WI38 (cell line): ENCODE measurements around the gene SOBP.

ENCODE experiments used
- H3K4me3 ChIP-seq: 2 replicates; pipeline ENCODE4 v1.5.1; 2011; ENCODE audit warnings: low read depth, mild to moderate bottlenecking, control low read depth, low read length
- CTCF ChIP-seq: IDR thresholded peaks from 2 replicates; pipeline ENCODE4 v1.5.1; 2012; ENCODE audit warnings: low read depth, mild to moderate bottlenecking, control low read depth, low read length

Gene SOBP

GRCh38 chr6:107489636-107490565 is at the start of gene SOBP:
SOBP (plus strand) TSS chr6:107490117; CDS start chr6:107490617, 500 bp downstream.
- no peak for TF ChIP-seq CTCF
- peak within 1 kb of the TSS; percentile 73 for H3K4me3 ChIP-seq

GRCh38 chr6:107440936-107441335 is 49.0 kb upstream of the SOBP start:
- H3K4me3 ChIP-seq: no peak overlapping the region
- no peak for TF ChIP-seq CTCF

GRCh38 chr6:107441682-107442081 is 48.2 kb upstream of the SOBP start:
- H3K4me3 ChIP-seq: no peak overlapping the region
- TF ChIP-seq CTCF: no peak

- TF ChIP-seq CTCF: no peak
- H3K4me3 ChIP-seq: no peak overlapping the region
These were observed 46.8 kb upstream of the SOBP start for GRCh38 chr6:107442938-107443607.

GRCh38 chr6:107443608-107444267 is 46.2 kb upstream of the SOBP start:
- TF ChIP-seq CTCF: no peak
- H3K4me3 ChIP-seq: no peak overlapping the region

GRCh38 chr6:107444277-107444676 is 45.6 kb upstream of the SOBP start:
- H3K4me3 ChIP-seq: no peak overlapping the region
- TF ChIP-seq CTCF: no peak
